HG02610 (cell line): Measurements from ENCODE around the gene FAT4.
A peak's percentile ranks its signal among the peaks of the same experiment; 100 is the strongest.

Experiments
- ATAC-seq: cut with Tn5 transposase; IDR thresholded peaks from one replicate; pipeline ENCODE4 v1.9.1; 2021; ENCODE audit warnings: mild to moderate bottlenecking, moderate library complexity; ENCODE audit not compliant: unreplicated experiment

FAT4 gene

DNA sequence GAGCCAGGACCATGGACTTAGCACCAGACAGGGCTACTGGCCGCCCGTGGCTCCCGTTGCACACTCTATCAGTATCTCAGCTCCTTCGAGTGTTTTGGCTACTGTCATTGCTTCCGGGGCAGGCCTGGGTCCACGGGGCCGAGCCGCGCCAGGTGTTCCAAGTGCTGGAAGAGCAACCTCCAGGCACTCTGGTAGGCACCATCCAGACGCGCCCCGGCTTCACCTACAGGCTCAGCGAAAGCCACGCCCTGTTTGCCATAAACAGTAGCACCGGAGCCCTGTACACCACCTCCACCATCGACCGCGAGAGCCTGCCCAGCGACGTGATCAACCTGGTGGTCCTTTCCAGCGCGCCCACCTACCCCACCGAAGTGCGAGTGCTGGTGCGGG, 1.6 kb downstream of the FAT4 start:
- no peak for ATAC-seq

DNA sequence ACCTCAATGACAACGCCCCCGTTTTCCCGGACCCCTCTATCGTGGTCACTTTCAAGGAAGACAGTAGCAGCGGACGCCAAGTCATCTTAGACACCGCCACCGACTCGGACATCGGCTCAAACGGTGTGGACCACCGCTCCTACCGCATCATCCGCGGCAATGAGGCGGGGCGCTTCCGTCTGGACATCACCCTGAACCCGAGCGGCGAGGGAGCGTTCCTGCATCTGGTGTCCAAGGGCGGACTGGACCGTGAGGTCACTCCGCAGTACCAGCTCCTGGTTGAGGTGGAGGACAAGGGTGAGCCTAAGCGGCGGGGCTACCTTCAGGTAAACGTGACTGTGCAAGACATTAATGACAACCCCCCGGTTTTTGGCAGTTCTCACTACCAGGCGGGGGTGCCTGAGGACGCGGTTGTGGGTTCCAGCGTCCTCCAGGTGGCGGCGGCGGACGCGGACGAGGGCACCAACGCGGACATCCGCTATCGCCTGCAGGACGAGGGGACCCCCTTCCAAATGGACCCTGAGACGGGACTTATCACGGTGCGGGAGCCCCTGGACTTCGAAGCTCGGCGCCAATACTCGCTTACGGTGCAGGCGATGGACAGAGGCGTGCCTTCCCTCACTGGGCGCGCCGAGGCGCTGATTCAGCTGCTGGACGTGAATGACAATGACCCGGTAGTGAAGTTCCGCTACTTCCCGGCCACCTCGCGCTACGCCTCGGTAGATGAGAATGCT, 2.2 kb downstream of the FAT4 start:
- no peak for ATAC-seq

DNA sequence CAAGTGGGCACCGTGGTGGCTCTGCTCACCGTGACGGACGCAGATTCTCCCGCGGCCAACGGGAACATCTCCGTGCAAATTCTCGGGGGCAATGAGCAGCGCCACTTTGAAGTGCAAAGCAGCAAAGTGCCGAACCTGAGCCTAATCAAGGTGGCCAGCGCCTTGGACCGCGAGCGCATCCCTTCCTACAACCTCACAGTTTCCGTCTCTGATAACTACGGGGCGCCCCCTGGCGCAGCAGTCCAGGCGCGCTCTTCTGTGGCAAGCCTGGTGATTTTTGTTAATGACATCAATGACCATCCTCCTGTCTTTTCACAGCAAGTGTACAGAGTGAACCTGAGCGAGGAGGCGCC, 2.7 kb downstream of the FAT4 start:
- no peak for ATAC-seq

DNA sequence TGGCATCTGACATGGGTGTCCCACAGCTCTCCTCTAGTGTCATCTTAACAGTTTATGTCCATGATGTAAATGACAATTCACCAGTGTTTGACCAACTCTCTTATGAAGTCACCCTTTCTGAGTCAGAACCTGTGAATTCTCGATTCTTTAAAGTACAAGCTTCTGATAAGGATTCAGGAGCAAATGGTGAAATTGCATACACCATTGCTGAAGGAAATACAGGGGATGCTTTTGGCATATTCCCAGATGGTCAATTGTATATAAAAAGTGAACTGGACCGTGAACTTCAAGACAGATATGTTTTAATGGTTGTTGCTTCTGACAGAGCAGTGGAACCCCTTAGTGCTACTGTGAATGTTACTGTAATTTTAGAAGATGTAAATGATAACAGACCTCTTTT, 4.6 kb downstream of the FAT4 start:
- no peak for ATAC-seq

DNA sequence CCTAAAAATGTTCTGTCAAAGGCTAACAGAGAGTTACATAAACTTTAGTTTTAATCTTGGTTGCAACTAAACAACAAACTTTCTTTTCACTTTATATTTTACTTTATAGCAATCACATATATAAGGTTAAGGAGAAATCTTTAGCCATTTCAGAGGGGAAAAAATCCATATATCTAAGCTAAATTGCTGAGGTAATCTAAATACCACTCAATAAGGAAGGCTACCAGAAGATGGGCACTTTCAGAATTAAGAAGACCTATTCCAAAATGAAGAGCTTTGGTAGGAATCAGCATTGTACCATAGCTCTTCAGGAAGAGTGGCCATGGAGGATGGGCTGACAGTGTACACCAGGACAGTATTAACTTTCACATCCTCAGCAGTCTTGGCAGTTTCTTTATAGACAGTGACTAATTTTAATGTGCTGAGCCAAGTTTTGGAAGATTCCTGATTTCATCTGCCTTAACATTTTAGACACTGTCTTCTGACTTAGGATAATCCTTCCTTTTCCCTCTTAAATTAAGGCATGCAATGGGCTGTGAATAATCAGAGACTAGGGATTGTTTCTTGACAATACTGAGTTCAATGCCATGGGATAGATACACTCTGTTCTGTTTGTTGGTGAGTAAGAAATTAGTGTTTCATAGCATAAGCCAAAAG, 7.1 kb downstream of the FAT4 start:
- ATAC-seq = no peak

DNA sequence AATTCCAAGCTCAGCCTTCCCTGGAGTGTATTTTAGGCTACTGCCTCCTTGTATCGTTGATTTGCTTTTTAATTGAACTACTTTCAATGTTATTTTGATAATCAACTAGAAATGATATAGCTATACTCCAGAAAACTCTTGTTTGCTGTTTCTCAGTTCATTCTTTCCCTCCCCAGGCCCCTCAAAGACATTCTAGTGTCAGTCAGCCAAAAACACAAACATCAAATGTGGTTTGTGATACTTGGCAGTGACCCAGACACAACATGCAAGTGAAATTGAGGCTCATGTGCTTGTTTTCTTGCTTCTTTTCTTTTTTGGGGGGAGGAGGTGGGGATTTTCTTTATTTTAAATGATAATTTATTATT, 7.6 kb downstream of the FAT4 start:
- no peak for ATAC-seq

DNA sequence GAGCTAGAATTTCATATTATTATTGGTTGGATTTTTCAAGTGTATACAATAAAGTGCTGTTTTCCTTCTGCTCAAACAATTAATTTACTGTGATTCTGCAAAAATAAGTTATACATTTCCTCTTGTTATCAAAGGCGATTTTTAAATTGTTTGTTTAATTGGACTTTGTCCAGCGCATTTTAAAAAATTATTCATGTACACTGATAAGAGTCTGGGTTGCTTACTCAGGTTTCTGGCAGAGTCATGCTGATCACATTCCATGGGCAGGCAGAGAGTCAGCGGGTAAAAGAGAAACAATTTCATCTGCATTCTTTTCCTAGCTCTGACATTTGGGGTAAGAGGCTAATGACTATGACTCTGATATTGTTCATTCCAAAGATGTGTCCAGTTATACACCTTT, 8.9 kb downstream of the FAT4 start:
- ATAC-seq = no peak

DNA sequence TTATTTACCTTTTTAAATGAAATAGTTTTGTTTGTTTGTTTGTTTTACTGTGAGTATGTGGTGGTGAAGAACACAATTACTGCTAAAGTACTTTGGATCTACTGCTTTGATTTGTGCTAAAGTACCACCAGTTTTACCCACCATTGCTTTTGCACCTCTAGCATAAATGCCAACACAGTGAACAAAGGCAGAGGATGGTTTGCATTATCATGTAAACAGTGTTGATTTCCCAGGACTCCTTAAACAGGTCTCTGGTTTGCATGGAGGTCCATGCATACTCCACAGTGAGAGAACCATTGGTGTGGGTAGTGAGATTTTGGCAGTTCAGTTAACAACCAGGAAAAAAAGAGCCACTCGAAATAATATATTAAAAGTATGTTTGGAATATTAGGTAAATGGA, 11.0 kb downstream of the FAT4 start:
- no peak for ATAC-seq

DNA sequence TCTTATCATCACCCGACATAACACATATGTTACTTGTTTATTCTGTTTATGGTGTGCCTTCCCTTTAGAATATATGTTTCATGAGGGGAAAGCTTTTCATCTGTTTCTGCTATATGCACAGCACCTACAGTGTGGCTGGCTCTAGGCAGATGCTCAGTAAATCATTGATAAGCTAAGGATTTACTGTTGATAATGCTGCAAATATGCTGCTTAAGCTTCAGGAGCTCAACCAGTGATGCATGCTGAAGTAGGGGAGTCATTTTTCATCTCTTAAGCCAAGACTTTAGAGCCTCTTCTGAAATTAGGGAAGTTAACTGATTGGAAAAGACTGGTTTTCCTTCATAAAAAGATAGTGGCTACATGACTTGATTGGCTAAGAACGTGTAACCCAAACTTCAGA, 16.4 kb downstream of the FAT4 start:
- ATAC-seq = no peak

DNA sequence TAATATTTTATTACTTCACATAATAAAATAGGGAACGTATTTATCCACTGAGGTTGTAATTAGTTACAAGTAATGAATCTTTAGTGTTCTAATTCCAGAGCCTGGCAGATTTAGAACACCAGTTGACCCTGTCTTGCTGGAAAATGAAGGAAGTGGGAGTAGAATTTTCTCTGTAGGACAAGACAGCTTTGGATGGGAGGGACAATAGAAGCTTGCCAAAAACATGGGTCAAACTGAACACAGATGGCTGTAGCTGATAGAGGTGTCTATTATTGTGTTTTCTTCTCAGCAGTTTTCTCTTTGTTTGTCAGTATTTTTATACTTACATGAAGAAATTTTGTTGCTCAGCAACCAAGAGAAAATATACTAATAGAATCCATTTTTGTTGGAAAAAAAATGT, 20.2 kb downstream of the FAT4 start:
- ATAC-seq = no peak

DNA sequence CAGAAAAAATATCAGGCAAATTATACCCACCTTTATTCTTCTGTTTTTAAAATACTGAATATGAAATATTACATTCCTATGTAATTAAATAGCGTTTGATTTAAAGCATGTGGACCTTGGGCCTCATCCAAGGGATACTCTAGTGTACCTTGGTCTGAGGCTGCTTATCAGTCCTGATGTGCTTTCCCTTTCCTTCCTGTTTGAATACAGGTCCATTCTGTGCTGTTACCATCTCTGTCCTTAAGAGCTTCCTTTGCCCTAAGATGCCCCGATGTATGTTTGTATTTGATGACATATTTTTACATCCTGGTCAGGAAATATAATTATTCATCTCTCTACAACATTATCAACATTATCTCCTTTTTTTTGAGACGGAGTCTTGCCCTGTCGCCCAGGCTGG, 24.1 kb downstream of the FAT4 start:
- no peak for ATAC-seq

DNA sequence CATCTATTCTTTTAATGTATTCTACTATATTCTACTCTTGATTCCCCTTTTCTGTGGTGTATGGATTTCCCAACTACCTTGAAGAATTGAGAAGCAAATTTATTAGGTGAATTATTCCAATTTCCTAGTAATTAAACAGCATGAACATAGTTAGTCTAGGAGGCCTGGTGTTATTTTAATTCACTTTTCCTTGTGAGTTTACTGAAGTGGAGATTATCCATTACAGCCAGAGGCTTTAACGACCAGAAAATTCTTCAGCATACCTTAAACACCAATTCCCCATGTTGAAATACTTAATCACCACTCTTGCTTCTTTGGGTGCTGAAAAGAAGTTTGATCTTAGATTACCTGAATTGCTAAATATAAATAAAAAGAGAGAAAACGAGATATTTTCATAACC, 29.4 kb downstream of the FAT4 start:
- ATAC-seq = no peak

DNA sequence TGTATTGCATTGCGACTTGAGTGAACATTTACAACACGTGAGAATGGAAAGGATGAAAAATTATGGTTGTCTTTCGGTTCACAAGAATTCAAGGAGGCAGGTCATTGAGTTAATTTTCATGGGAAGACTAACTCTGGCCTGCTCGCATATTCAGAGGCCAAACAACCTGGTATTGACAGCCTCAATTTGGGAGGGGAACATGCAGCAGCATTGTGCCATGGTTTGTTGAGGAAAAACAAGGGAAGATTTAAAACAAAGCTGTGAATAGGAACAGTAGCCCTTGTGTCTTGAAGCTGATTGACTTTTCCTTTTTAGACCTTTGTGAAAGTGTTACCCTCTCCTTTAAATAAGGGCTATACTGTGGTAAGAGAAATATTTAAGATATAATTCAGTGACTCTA, 31.9 kb downstream of the FAT4 start:
- no peak for ATAC-seq

DNA sequence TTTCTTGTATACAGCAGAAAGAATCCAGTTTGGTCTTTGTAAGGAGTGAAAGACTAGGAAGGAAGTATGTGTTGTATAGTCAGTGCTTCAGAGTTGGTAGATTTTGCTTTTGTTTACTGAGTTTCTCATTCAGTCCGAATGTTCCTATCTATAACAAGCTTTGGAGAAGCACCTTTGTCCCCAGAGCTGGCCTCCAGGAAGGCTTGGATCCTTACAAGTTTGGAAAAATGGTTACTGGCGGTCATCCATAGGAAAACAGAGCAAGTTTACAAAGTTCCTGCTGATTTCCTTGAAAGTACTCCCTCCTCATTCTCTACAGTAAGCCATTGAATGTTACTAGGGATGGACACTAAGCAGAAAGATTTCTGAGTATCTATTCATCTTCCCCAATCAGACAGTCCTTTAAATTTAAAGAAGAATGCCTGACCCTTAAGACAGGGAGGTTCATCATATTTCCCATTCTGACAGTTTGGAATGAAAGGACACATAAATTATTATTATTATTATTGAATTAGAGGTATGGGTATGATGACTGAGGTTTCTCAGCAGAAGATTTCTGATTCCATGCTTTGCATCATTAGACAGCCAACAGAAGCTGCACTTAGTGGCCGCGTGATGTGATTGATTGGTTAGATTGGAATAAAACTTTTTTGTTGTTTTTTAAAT, 35.8 kb downstream of the FAT4 start:
- ATAC-seq = no peak

DNA sequence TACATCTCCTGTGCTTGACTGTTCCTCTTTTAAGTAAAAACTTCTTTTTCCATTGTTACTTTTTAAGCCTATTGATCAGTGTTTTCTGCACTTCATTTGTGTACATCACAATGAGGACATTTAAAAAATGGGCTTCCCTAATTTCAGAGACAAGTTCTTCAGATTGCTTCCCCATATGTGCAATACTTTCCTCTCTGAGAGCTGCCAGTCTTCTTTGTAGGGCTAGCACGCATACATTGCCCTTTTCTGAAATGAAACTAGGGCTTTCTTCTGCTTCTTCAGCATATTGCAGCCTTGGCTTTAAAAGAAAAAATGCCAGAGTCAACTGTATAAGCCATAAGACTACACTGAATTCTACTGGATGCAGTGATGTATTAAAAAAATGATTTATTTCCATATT, 37.8 kb downstream of the FAT4 start:
- no peak for ATAC-seq

DNA sequence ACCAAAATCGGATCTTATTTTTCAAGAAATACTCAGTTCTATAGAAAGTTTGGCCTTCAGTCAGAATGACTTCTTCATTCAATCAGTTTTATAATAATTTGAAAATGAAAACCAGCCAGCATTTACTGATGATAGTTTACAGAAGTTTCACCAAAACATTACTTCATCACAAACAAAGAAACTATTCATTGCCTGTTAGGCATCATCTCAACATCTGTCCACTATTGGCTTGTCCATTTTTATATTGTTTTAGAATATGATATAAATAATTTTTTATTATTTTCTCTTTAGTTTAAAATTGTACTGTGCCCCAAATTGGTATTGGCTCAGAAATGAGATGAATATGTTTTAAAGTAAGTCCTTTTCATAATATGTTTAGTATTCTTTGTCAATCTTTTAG, 38.4 kb downstream of the FAT4 start:
- ATAC-seq = no peak

DNA sequence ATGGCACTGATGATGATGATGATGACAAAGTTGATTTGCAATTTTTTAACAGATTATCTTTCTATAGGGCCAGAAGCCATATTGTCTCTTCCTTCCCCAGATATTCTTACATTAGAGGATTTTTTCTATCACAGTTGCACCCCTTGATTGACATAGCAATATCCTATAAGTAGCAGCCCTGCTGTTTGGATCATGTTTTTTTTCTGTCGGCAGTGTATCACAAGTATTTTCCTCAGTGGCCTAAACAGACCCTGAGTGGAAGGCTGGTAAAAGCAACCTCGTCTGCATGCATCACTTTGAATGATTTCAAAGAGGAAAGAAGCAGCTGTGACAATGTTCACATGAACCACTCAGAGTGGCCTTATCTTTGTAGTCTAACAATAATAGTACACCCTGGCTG, 41.0 kb downstream of the FAT4 start:
- ATAC-seq = no peak

DNA sequence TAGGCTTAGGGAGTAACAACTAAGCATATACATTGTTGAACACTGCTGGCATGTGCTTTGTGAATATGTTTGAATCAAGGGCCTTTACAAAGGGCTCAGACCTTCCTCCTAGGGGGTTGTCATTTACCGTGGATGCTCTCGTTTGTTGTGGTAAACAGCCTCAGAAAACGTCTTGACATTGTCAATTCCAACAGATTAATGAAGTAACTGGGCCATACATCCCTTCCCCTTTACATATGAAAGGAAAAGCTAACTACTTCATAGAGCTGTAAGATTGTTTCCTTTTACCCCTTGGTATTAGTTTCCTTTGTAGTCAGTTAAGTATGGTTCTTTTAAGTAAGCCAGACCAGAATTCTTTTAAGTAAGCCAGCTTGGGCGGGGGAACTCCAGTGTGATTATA, 42.9 kb downstream of the FAT4 start:
- peak; percentile 52 for ATAC-seq

DNA sequence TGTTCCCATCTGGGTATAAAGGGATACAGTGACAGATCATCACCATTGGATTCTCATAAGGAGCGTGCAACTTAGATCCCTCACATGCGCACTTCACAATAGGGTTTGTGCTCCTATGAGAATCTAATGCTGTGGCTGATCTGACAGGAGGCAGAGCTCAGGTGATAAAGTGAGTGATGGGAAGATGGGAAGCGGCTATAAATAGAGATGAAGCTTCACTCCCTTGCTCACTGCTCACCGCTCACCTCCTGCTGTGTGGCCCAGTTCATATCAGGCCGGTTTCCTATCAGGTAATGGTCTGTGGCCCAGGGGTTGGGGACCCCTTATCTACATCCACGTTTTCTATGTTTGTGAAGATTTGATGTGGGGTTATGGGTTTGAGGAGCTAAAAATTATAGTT, 43.7 kb downstream of the FAT4 start:
- ATAC-seq = no peak

DNA sequence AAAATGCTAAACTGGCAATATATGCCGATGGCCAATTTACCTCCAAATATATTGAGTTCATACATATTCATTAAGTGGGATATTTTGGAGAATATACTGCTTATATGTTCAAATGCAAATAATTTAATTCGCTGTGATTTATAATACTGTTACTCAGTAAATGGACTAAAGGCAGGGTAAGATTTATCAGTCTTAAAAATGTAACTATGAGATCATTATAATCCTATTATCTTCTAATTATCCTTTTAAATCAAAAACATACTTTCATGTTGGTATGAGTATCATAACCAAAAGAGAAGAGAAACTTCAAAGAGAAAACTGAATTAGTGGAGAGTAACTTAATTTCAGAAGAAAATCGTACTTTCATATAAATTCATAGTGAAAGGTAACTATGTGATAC, 44.6 kb downstream of the FAT4 start:
- ATAC-seq = no peak

DNA sequence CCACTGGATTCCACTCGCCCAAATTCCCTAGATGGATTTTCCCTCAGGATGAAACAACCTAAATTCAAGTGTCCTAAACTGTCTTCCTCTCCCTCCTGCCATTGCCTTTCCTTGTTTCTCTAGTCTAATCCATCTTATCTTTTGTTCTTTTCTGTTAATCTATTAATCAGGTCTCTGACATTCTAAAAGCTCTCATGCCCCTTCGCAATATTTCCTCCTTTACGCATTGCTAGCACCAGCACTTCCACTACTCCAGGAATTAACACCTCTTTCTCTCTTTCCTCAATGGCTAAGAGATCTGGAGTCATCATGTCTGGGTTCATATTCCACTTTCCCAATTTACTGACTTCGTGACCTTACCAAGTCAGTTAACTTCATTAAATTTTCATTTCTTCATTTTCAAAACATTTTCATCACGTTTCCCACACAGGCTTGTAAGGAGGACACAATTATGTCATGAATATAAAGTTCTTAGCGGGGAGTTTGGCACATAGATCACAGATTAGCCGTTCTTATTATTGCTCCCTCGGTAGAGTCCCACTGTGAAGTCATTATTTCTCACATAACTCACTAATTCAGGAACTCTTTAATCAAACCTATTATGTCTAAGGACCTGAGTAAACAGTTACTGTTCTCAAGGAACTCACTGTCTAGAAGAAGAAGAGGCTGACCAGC, 45.3 kb downstream of the FAT4 start:
- no peak for ATAC-seq

DNA sequence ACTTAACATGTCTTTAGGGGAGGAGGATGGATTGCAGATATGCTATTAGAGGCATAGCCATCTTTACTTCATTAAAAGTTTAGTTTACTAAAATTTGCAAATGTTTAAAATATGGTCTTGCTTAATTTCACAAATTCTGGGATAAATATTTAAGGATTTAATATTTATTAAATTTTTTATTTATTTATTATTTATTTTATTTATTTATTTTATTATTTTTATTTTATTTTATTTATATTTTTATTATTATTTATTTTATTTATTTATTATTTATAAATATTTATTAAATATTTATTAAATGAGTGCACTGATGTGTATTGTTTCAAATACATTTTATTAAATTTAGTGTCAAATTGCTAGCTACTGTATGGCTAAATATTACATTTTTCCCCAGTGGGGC, 46.0 kb downstream of the FAT4 start:
- no peak for ATAC-seq
